Breast epithelium (tissue), 4 donors: ENCODE data around the gene CRNN. TPM values are rescaled to one million over a fixed set of nuclear protein-coding genes. Genes with fewer than 3 reads are reported as not detected.
A peak's percentile ranks its signal among the peaks of the same experiment; 100 is the strongest.

Experiments used
- DNase-seq, 2 donors: peaks; one replicate each; pipeline ENCODE4 v3.0.0-alpha.2; 2019; ENCODE audit warnings: low spot score in 2 of 2
- H3K27ac ChIP-seq, 2 donors: fragments of 200-600 bp; sonication (generic) in 1 of 2; one replicate each; pipeline ENCODE4 v1.5.1; 2016 to 2019; ENCODE audit warnings: mild to moderate bottlenecking in 1 of 2
- H3K27me3 ChIP-seq, 2 donors: fragments of 200-600 bp; sonication (generic) in 1 of 2; one replicate each; pipeline versions ENCODE4 v1.5.1 to v1.6.0; 2017 to 2019; ENCODE audit warnings: control low read depth in 1 of 2, mild to moderate bottlenecking in 1 of 2
- H3K36me3 ChIP-seq: fragments of 200-600 bp; one replicate; pipeline ENCODE4 v1.5.1; 2019
- H3K4me1 ChIP-seq, 2 donors: fragments of 200-600 bp; sonication (generic); one replicate each; pipeline ENCODE4 v1.5.1; 2016 to 2019; ENCODE audit warnings: control low read depth in 1 of 2
- H3K4me3 ChIP-seq, 3 donors: fragments of 200-600 bp; sonication (generic); 1 replicate in 2 of 3; 2 replicates in 1 of 3; pipeline ENCODE4 v1.5.1; 2016 to 2019; ENCODE audit warnings: mild to moderate bottlenecking in 3 of 3, moderate library complexity in 2 of 3
- H3K9me3 ChIP-seq, 2 donors: fragments of 200-600 bp; sonication (generic) in 1 of 2; one replicate each; pipeline ENCODE4 v1.5.1; 2016 to 2019; ENCODE audit warnings: control low read depth in 1 of 2
- POLR2A ChIP-seq: fragments of 450-650 bp; IDR thresholded peaks from one replicate; pipeline ENCODE4 v1.6.1; 2016; ENCODE audit warnings: antibody characterized with exemption, mild to moderate bottlenecking, moderate library complexity
- POLR2AphosphoS5 ChIP-seq, 3 donors: sonication (generic); formaldehyde crosslinking; IDR thresholded peaks; one replicate each; pipeline ENCODE4 v1.6.1; 2017; ENCODE audit warnings: antibody characterized with exemption in 3 of 3
- intact Hi-C: fragments of 100-400 bp; cut with DNase I; formaldehyde crosslinking; loops from one replicate; pipeline ENCODE4 v1.15.1; 2023; ENCODE audit warnings: low total_unique reads
- total RNA-seq, 3 donors: library from RNA; depleted of rRNA; stranded (reverse); fragments of >200 nt; gene quantifications; one replicate each; pipeline ENCODE4 v1.1.0, GENCODE V29; 2016
- TF ChIP-seq, protein P1 (sequence below), 3 donors: fragments of 450-650 bp; IDR thresholded peaks; one replicate each; pipeline ENCODE4 v1.5.1; 2016 to 2017; ENCODE audit warnings: antibody characterized with exemption in 3 of 3, mild to moderate bottlenecking in 3 of 3, moderate library complexity in 3 of 3

The CRNN gene
- total RNA-seq = under 1 TPM in 1 of 3 donors, not detected in 2; 0.66 TPM

GRCh38 chr1:152413909-152414308 is at the start of gene CRNN:
CRNN (minus strand) TSS chr1:152414263; CDS start chr1:152412233, 2,030 bp downstream.
- H3K4me3 ChIP-seq = no peak within 1 kb of the TSS
- no peak within 1 kb of the TSS for H3K27ac ChIP-seq
- TF ChIP-seq, protein P1, sequence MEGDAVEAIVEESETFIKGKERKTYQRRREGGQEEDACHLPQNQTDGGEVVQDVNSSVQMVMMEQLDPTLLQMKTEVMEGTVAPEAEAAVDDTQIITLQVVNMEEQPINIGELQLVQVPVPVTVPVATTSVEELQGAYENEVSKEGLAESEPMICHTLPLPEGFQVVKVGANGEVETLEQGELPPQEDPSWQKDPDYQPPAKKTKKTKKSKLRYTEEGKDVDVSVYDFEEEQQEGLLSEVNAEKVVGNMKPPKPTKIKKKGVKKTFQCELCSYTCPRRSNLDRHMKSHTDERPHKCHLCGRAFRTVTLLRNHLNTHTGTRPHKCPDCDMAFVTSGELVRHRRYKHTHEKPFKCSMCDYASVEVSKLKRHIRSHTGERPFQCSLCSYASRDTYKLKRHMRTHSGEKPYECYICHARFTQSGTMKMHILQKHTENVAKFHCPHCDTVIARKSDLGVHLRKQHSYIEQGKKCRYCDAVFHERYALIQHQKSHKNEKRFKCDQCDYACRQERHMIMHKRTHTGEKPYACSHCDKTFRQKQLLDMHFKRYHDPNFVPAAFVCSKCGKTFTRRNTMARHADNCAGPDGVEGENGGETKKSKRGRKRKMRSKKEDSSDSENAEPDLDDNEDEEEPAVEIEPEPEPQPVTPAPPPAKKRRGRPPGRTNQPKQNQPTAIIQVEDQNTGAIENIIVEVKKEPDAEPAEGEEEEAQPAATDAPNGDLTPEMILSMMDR (IDR thresholded peaks at IDR 0.05) = no peak
- no peak for TF ChIP-seq POLR2AphosphoS5 (IDR thresholded peaks at IDR 0.05)
- no peak for TF ChIP-seq POLR2A
- no peaks in the 10 kb centered on the region for H3K9me3 ChIP-seq
- no peak for DNase-seq
- no peaks in the 10 kb centered on the region for H3K27me3 ChIP-seq
- no peaks in the 10 kb centered on the region for H3K4me1 ChIP-seq
- intact Hi-C loops = no loop called here
- H3K36me3 ChIP-seq = no peaks in the 10 kb centered on the region

- Histone ChIP-seq H3K27me3 (no peaks in the 10 kb centered on the region), H3K4me3 (no peak overlapping the region), H3K27ac (no peak overlapping the region), H3K36me3 (peaks cover 3% of the 10 kb centered on the region), H3K4me1 (no peaks in the 10 kb centered on the region), H3K9me3 (no peaks in the 10 kb centered on the region)
- TF ChIP-seq POLR2AphosphoS5 (IDR thresholded peaks at IDR 0.05) (no peak), POLR2A (no peak)
- TF ChIP-seq, protein P1 (IDR thresholded peaks at IDR 0.05) = no peak
- intact Hi-C loops = no loop called here
- DNase-seq = no peak
Measured at GRCh38 chr1:152462636-152463035, 48.6 kb upstream of the CRNN start.

GRCh38 chr1:152461544-152461943 is 47.5 kb upstream of the CRNN start:
- no peaks in the 10 kb centered on the region for H3K9me3 ChIP-seq
- intact Hi-C loops = no loop called here
- peaks cover 3% of the 10 kb centered on the region for H3K36me3 ChIP-seq
- H3K4me3 ChIP-seq = no peak overlapping the region
- DNase-seq = no peak
- H3K27ac ChIP-seq = no peak overlapping the region
- TF ChIP-seq POLR2AphosphoS5 (IDR thresholded peaks at IDR 0.05) = no peak
- TF ChIP-seq, protein P1 (IDR thresholded peaks at IDR 0.05) = peak in 2 of 3 donors; percentile 37 to 53
- H3K4me1 ChIP-seq = no peaks in the 10 kb centered on the region
- H3K27me3 ChIP-seq = no peaks in the 10 kb centered on the region

DNA sequence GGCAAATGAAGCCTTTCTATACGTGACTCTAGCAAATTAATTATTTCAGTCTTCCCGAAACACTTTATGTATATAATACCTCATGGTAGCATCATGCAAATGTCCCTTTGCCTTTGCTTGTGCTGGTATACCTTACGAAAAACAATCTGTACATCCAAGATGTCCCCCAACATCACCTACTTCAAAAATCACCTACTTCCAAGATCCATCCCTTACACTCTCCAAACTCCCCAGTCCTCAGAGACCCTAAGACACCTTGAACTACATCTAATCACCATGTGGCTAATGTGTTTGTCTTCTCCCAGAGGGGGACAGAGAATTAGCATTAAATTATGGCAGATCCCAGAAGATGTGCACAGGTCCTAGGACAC is 46.5 kb upstream of the CRNN start:
- H3K36me3 ChIP-seq = no peaks in the 10 kb centered on the region
- DNase-seq = no peak
- TF ChIP-seq POLR2AphosphoS5 (IDR thresholded peaks at IDR 0.05) = no peak
- TF ChIP-seq, protein P1 (IDR thresholded peaks at IDR 0.05) = peak in 2 of 3 donors; percentile 2 to 3
- H3K9me3 ChIP-seq = no peaks in the 10 kb centered on the region
- peaks cover 0 to 4% of the 10 kb centered on the region in 2 donors for H3K27me3 ChIP-seq
- H3K4me1 ChIP-seq = no peaks in the 10 kb centered on the region
- no peak overlapping the region for H3K27ac ChIP-seq
- intact Hi-C loops = no loop called here
- no peak overlapping the region for H3K4me3 ChIP-seq

DNA sequence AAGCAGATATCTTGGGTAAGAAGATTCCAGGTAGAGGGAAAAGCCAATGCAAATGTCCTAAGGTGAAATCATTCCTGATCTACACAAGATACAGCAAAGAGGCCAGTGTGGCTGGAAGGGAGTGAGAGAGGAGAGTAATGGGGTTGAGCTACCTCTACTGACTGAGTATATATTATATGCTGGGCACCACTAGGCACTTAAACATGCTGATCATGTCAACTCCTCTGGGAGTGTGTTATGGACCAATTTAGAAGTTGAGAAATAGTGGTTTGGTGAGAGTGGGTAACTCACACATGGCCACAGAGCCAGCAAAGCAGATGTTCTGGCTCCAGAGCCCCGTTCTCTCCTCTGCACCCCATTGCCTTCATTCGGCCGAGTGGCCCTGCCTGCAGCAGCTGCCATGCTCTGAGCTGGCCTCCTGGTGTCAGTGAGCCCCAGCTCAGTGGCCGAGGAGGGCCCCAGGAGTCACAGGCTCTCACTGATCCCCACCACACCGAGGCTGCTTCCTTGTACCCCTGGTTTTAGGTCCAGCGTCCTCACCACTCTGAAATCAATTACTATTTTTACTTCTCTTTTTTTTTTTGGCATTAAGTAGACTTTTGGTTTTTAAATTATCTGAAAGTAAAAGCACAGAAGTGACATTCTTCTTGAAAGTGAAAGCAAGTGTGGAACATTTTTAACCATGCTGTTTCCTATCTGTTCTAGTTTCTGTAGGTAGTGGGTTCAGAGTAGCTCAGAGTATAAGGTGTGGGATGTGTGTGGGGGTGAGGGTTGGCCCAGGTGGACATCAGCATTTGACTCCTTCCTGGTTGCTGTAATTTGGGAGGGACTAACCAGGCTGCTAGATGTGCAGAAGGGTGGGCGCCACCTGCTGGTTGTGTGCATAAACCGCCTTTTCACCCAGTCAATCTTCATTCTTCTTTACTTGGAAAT is 45.8 kb upstream of the CRNN start:
- no peak overlapping the region for H3K4me3 ChIP-seq
- no peaks in the 10 kb centered on the region for H3K36me3 ChIP-seq
- H3K27ac ChIP-seq = no peak overlapping the region
- TF ChIP-seq POLR2AphosphoS5 (IDR thresholded peaks at IDR 0.05) (no peak), POLR2A (no peak)
- TF ChIP-seq, protein P1 (IDR thresholded peaks at IDR 0.05) = peak in 2 of 3 donors; percentile 36 to 47
- H3K4me1 ChIP-seq = no peaks in the 10 kb centered on the region
- H3K9me3 ChIP-seq = no peaks in the 10 kb centered on the region
- peaks cover 0 to 4% of the 10 kb centered on the region in 2 donors for H3K27me3 ChIP-seq
- intact Hi-C loops = no loop called here
- DNase-seq = peak in 1 of 2 donors; percentile 29
